Endothelial cell of umbilical vein (primary cell): ENCODE data around the gene SLCO3A1. TPM values are rescaled to one million over a fixed set of nuclear protein-coding genes. Genes with fewer than 3 reads are reported as not detected.

Source experiments
- BruUV-seq: library from RNA; stranded (reverse); fragments of 400-500 nt; replicated peaks from 2 replicates; lab custom pipeline; 2021; lab: Mats Ljungman, UMichigan
- CTCF ChIA-PET: fragments of 300-600, 350-600 bp; sonication (Branson Sonifier 250); formaldehyde crosslinking; loops from one replicate; lab custom pipeline; 2021; ENCODE audit warnings: antibody characterized with exemption, inconsistent platforms; lab: Charles Lee
- POLR2A ChIA-PET: fragments of 300-600, 350-600 bp; sonication (Branson Sonifier 250); formaldehyde crosslinking; loops from one replicate; lab custom pipeline; 2021; ENCODE audit warnings: antibody characterized with exemption, inconsistent platforms; lab: Charles Lee
- DNase-seq: peaks from one replicate; pipeline ENCODE4 v3.0.0-alpha.2; 2011; ENCODE audit warnings: low read depth, low spot score
- FAIRE-seq: peaks from 2 replicates; lab custom pipeline; 2011; peaks lifted over from hg19 to GRCh38; lab: Jason Lieb, UNC
- H2AFZ ChIP-seq: 2 replicates; pipeline ENCODE4 v1.6.0; 2012; ENCODE audit warnings: low read depth, low read length, control low read depth, inconsistent platforms
- H3K27ac ChIP-seq: 2 replicates; pipeline ENCODE4 v1.5.1; 2011; ENCODE audit warnings: low read depth, mild to moderate bottlenecking, control low read depth, low read length, moderate library complexity; ENCODE audit not compliant: insufficient read depth
- H3K27me3 ChIP-seq, 2 experiments: 2 replicates each; pipeline versions ENCODE4 v1.6.0 to v1.6.1; 2011; ENCODE audit warnings: low read length in 2 of 2, mixed read lengths in 1 of 2; ENCODE audit not compliant: control insufficient read depth in 2 of 2, insufficient read depth in 2 of 2
- H3K36me3 ChIP-seq, 2 experiments: 2 replicates in 1 of 2; 3 replicates in 1 of 2; pipeline ENCODE4 v1.5.1; 2011; ENCODE audit warnings: low read length in 2 of 2, mild to moderate bottlenecking in 1 of 2, moderate library complexity in 1 of 2; ENCODE audit not compliant: control insufficient read depth in 2 of 2, insufficient read depth in 2 of 2; ENCODE audit errors: extremely low read depth in 1 of 2
- H3K4me1 ChIP-seq: 3 replicates; pipeline ENCODE4 v1.5.1; 2011; ENCODE audit warnings: mild to moderate bottlenecking, low read length; ENCODE audit not compliant: control insufficient read depth, insufficient read depth; ENCODE audit errors: extremely low read depth
- H3K4me2 ChIP-seq: 2 replicates; pipeline ENCODE4 v1.6.1; 2011; ENCODE audit warnings: low read length, control low read depth, mixed read lengths; ENCODE audit not compliant: insufficient read depth
- H3K4me3 ChIP-seq, 3 experiments: fragments of 200-600 bp in 1 of 3; sonication (generic), shearing (Covaris generic) in 1 of 3; replicated peaks in 1 of 3; 2 replicates each; pipeline ENCODE4 v1.5.1; 2011 to 2016; ENCODE audit warnings: control low read depth in 3 of 3, low read length in 3 of 3, mild to moderate bottlenecking in 2 of 3, inconsistent platforms in 1 of 3, low read depth in 1 of 3, moderate library complexity in 1 of 3; ENCODE audit not compliant: insufficient read depth in 1 of 3
- H3K79me2 ChIP-seq: 2 replicates; pipeline ENCODE4 v1.6.0; 2012; ENCODE audit warnings: low read length, inconsistent platforms; ENCODE audit not compliant: control insufficient read depth, insufficient read depth
- H3K9ac ChIP-seq: replicated peaks from 2 replicates; pipeline ENCODE3; 2011; ENCODE audit warnings: low read length, control low read depth; ENCODE audit not compliant: insufficient read depth; ENCODE audit errors: extremely low read depth
- H3K9me1 ChIP-seq: replicated peaks from 3 replicates; pipeline ENCODE4 v1.6.0; 2011; ENCODE audit warnings: mild to moderate bottlenecking, low read length; ENCODE audit not compliant: control insufficient read depth, insufficient read depth; ENCODE audit errors: extremely low read depth
- H3K9me3 ChIP-seq: replicated peaks from 2 replicates; pipeline ENCODE4 v1.5.1; 2012; ENCODE audit warnings: low read length, inconsistent platforms; ENCODE audit not compliant: control insufficient read depth, insufficient read depth
- H4K20me1 ChIP-seq: replicated peaks from 2 replicates; pipeline ENCODE3; 2011; ENCODE audit warnings: mild to moderate bottlenecking, low read length; ENCODE audit not compliant: control insufficient read depth, insufficient read depth; ENCODE audit errors: extremely low read depth
- CTCF ChIP-seq, 2 donors: IDR thresholded peaks; 1 replicate in 1 of 2; 2 replicates in 1 of 2; pipeline ENCODE4 v1.5.1; 2011; ENCODE audit warnings: low read length in 2 of 2, mild to moderate bottlenecking in 2 of 2, moderate library complexity in 2 of 2, control low read depth in 1 of 2, inconsistent platforms in 1 of 2, low read depth in 1 of 2; ENCODE audit not compliant: insufficient read depth in 1 of 2; ENCODE audit errors: extremely low read depth in 1 of 2
- EZH2 ChIP-seq: IDR thresholded peaks from 2 replicates; pipeline ENCODE4 v1.6.1; 2012; ENCODE audit warnings: borderline replicate concordance, low read depth, mild to moderate bottlenecking, moderate library complexity, low read length, inconsistent platforms; ENCODE audit not compliant: severe bottlenecking
- FOS ChIP-seq: IDR thresholded peaks from 2 replicates; pipeline ENCODE4 v1.6.1; 2011; ENCODE audit warnings: mild to moderate bottlenecking, low read length, moderate library complexity, borderline replicate concordance; ENCODE audit not compliant: insufficient read depth
- GATA2 ChIP-seq: IDR thresholded peaks from 2 replicates; pipeline ENCODE4 v1.7.0; 2011; ENCODE audit warnings: low read depth, mild to moderate bottlenecking, moderate library complexity, mixed read lengths, low read length; ENCODE audit not compliant: insufficient read length, insufficient read depth
- JUN ChIP-seq: IDR thresholded peaks from 2 replicates; pipeline ENCODE4 v1.6.1; 2011; ENCODE audit warnings: borderline replicate concordance, low read depth; ENCODE audit not compliant: insufficient read length, insufficient read depth
- MAX ChIP-seq: IDR thresholded peaks from 2 replicates; pipeline ENCODE4 v1.6.1; 2011; ENCODE audit not compliant: insufficient read depth, insufficient read length
- MYC ChIP-seq: IDR thresholded peaks from one replicate; pipeline ENCODE4 v1.6.1; 2011; ENCODE audit warnings: mild to moderate bottlenecking, low read depth, low read length
- POLR2A ChIP-seq: IDR thresholded peaks from 2 replicates; pipeline ENCODE4 v1.6.1; 2012; ENCODE audit warnings: low read depth, mild to moderate bottlenecking, control low read depth, low read length
- POLR2AphosphoS5 ChIP-seq: IDR thresholded peaks from 2 replicates; pipeline ENCODE4 v1.6.1; 2012; ENCODE audit warnings: low read depth, mild to moderate bottlenecking, control low read depth, low read length, moderate library complexity; ENCODE audit not compliant: insufficient read depth
- dilution Hi-C: fragments of 300-500 bp; cut with MboI; formaldehyde crosslinking; loops from one replicate; pipeline ENCODE4 v1.15.0; 2019; ENCODE audit warnings: low sequenced_read_pairs; ENCODE audit not compliant: extremely low pct_ligation_motif_present
- intact Hi-C: fragments of 100-400 bp; cut with micrococcal nuclease; formaldehyde crosslinking; loops from one replicate; pipeline ENCODE4 v1.10.0; 2022
- polyA plus RNA-seq, 4 experiments: library from polyadenylated mRNA; depleted of rRNA in 3 of 4; stranded (reverse) in 3 of 4; unstranded in 1 of 4; fragments of >200 nt; gene quantifications; 2 replicates each; pipeline versions ENCODE4 v1.2.1 to v1.2.3, GENCODE V29; 2011 to 2012; ENCODE audit warnings: missing spikeins in 1 of 4
- total RNA-seq: library from RNA; stranded (reverse); gene quantifications from 2 replicates; pipeline ENCODE4 v1.2.3, GENCODE V29; 2021

The SLCO3A1 gene
- total and polyA plus RNA-seq, 2 donors (not counting 3 experiments of a cell fraction or from before 2014, with no cell fraction given): 0.88 to 0.92 TPM

DNA sequence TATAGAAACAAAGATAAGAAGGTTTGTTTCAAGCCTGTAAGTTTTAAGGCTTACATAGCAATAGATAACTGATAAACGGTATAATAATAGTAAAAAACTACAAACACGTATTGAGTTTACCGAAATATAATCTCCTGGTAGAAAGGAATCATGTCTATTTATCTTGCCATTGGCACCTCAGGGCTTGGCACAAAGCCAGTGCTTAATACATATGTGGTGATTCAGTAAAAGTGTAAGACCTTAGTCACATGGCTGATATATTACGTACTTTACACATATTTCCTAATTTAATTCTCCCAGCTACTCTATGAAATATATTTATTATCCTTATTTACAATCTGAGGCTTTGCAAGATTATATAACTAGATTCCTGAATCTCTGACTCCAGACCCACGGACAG lies 32.0 kb upstream of the SLCO3A1 start:
- H3K4me1 ChIP-seq: no peaks in the 10 kb centered on the region
- dilution Hi-C loops (no loop called here), intact Hi-C loops (no loop called here)
- no peaks in the 10 kb centered on the region for H4K20me1 ChIP-seq
- POLR2A ChIA-PET: no interaction called here
- H3K36me3 ChIP-seq: no peaks in the 10 kb centered on the region
- no peak overlapping the region for H3K4me2 ChIP-seq
- CTCF ChIA-PET: no interaction called here
- no peaks in the 10 kb centered on the region for H3K79me2 ChIP-seq
- no peak overlapping the region for H2AFZ ChIP-seq
- no peak overlapping the region for H3K27ac ChIP-seq
- no peaks in the 10 kb centered on the region for H3K27me3 ChIP-seq
- no peak overlapping the region for H3K4me3 ChIP-seq
- H3K9me1 ChIP-seq: no peaks in the 10 kb centered on the region
- no peaks in the 10 kb centered on the region for H3K9me3 ChIP-seq
- FAIRE-seq (no peak), DNase-seq (no peak)
- TF ChIP-seq POLR2A: no peak
- no peak for TF ChIP-seq GATA2
- TF ChIP-seq MYC: no peak
- TF ChIP-seq CTCF (IDR thresholded peaks at IDR 0.05; ENCODE audit: extremely low read depth in 1 of 2, insufficient read depth in 1 of 2, low read depth in 1 of 2, low read length in 2 of 2): no peak
- no peak for TF ChIP-seq JUN
- no peak for TF ChIP-seq MAX
- no peak for TF ChIP-seq FOS
- TF ChIP-seq POLR2AphosphoS5: no peak
- no peak for TF ChIP-seq EZH2
- no TSS peak for BruUV-seq
- H3K9ac ChIP-seq: no peak overlapping the region
